ENCODE measurements around the gene SAMD9L. TPM values are rescaled to one million over a fixed set of nuclear protein-coding genes. Genes with fewer than 3 reads are reported as not detected.

The SAMD9L gene
- polyA plus RNA-seq, 1 donor from 2014 or later: not detected

GRCh38 chr7:93145354-93145753 lies 2.8 kb downstream of the SAMD9L start:
- Histone ChIP-seq H3K27me3 (ENCODE audit: insufficient read depth, low read depth, low read length) (no peaks in the 10 kb centered on the region), H3F3A (ENCODE audit: insufficient read depth, low read length, poor library complexity, severe bottlenecking) (no peaks in the 10 kb centered on the region), H3K9ac (ENCODE audit: low read length) (no peak overlapping the region), H3K79me2 (replicated peaks; ENCODE audit: insufficient read depth, low read length) (no peaks in the 10 kb centered on the region), H3K36me3 (ENCODE audit: insufficient read depth, low read length) (no peaks in the 10 kb centered on the region), H3K9me2 (ENCODE audit: insufficient read depth, low read length) (no peaks in the 10 kb centered on the region), H3K9me3 (ENCODE audit: low read length) (no peaks in the 10 kb centered on the region), H4K20me1 (ENCODE audit: insufficient read depth) (no peaks in the 10 kb centered on the region), H3K4me2 (ENCODE audit: low read length) (no peak overlapping the region), H3K27ac (ENCODE audit: low read length) (no peak overlapping the region), H2AFZ (ENCODE audit: low read depth, low read length) (no peak overlapping the region), H3K4me3 (ENCODE audit: low read length) (no peak overlapping the region)
- TF ChIP-seq TAF1 (IDR thresholded peaks at IDR 0.05; ENCODE audit: low read depth): no peak
- TF ChIP-seq, protein P1, sequence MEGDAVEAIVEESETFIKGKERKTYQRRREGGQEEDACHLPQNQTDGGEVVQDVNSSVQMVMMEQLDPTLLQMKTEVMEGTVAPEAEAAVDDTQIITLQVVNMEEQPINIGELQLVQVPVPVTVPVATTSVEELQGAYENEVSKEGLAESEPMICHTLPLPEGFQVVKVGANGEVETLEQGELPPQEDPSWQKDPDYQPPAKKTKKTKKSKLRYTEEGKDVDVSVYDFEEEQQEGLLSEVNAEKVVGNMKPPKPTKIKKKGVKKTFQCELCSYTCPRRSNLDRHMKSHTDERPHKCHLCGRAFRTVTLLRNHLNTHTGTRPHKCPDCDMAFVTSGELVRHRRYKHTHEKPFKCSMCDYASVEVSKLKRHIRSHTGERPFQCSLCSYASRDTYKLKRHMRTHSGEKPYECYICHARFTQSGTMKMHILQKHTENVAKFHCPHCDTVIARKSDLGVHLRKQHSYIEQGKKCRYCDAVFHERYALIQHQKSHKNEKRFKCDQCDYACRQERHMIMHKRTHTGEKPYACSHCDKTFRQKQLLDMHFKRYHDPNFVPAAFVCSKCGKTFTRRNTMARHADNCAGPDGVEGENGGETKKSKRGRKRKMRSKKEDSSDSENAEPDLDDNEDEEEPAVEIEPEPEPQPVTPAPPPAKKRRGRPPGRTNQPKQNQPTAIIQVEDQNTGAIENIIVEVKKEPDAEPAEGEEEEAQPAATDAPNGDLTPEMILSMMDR (IDR thresholded peaks at IDR 0.05; ENCODE audit: poor library complexity, severe bottlenecking): no peak
- TF ChIP-seq MXI1 (conservative IDR thresholded peaks at IDR 0.05; ENCODE audit: poor library complexity, severe bottlenecking): no peak
- no peak for TF ChIP-seq EP300 (conservative IDR thresholded peaks at IDR 0.05; ENCODE audit: poor library complexity, severe bottlenecking)
- TF ChIP-seq RAD21 (conservative IDR thresholded peaks at IDR 0.05): no peak
- no peak for TF ChIP-seq SMC3 (conservative IDR thresholded peaks at IDR 0.05; ENCODE audit: poor library complexity)
- TF ChIP-seq EZH2 (IDR thresholded peaks at IDR 0.05; ENCODE audit: borderline replicate concordance, insufficient read depth, low read length, poor library complexity, severe bottlenecking): no peak
- TF ChIP-seq POLR2AphosphoS5 (IDR thresholded peaks at IDR 0.05): no peak
- TF ChIP-seq, protein P2, sequence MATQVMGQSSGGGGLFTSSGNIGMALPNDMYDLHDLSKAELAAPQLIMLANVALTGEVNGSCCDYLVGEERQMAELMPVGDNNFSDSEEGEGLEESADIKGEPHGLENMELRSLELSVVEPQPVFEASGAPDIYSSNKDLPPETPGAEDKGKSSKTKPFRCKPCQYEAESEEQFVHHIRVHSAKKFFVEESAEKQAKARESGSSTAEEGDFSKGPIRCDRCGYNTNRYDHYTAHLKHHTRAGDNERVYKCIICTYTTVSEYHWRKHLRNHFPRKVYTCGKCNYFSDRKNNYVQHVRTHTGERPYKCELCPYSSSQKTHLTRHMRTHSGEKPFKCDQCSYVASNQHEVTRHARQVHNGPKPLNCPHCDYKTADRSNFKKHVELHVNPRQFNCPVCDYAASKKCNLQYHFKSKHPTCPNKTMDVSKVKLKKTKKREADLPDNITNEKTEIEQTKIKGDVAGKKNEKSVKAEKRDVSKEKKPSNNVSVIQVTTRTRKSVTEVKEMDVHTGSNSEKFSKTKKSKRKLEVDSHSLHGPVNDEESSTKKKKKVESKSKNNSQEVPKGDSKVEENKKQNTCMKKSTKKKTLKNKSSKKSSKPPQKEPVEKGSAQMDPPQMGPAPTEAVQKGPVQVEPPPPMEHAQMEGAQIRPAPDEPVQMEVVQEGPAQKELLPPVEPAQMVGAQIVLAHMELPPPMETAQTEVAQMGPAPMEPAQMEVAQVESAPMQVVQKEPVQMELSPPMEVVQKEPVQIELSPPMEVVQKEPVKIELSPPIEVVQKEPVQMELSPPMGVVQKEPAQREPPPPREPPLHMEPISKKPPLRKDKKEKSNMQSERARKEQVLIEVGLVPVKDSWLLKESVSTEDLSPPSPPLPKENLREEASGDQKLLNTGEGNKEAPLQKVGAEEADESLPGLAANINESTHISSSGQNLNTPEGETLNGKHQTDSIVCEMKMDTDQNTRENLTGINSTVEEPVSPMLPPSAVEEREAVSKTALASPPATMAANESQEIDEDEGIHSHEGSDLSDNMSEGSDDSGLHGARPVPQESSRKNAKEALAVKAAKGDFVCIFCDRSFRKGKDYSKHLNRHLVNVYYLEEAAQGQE (IDR thresholded peaks at IDR 0.05; ENCODE audit: borderline replicate concordance): no peak

- Histone ChIP-seq H3K9me3 (ENCODE audit: low read length) (no peaks in the 10 kb centered on the region), H3K4me2 (ENCODE audit: low read length) (no peak overlapping the region), H3K9ac (ENCODE audit: low read length) (no peak overlapping the region), H3K4me3 (ENCODE audit: low read length) (no peak overlapping the region), H3F3A (ENCODE audit: insufficient read depth, low read length, poor library complexity, severe bottlenecking) (no peaks in the 10 kb centered on the region), H4K20me1 (ENCODE audit: insufficient read depth) (no peaks in the 10 kb centered on the region), H3K9me2 (ENCODE audit: insufficient read depth, low read length) (no peaks in the 10 kb centered on the region), H3K27ac (ENCODE audit: low read length) (no peak overlapping the region), H3K36me3 (ENCODE audit: insufficient read depth, low read length) (no peaks in the 10 kb centered on the region), H2AFZ (ENCODE audit: low read depth, low read length) (no peak overlapping the region), H3K27me3 (ENCODE audit: insufficient read depth, low read depth, low read length) (no peaks in the 10 kb centered on the region), H3K79me2 (replicated peaks; ENCODE audit: insufficient read depth, low read length) (no peaks in the 10 kb centered on the region)
- no peak for TF ChIP-seq MXI1 (conservative IDR thresholded peaks at IDR 0.05; ENCODE audit: poor library complexity, severe bottlenecking)
- no peak for TF ChIP-seq POLR2AphosphoS5 (IDR thresholded peaks at IDR 0.05)
- TF ChIP-seq TAF1 (IDR thresholded peaks at IDR 0.05; ENCODE audit: low read depth): no peak
- TF ChIP-seq RAD21 (conservative IDR thresholded peaks at IDR 0.05): no peak
- TF ChIP-seq, protein P2 (IDR thresholded peaks at IDR 0.05; ENCODE audit: borderline replicate concordance): no peak
- TF ChIP-seq EZH2 (IDR thresholded peaks at IDR 0.05; ENCODE audit: borderline replicate concordance, insufficient read depth, low read length, poor library complexity, severe bottlenecking): no peak
- no peak for TF ChIP-seq SMC3 (conservative IDR thresholded peaks at IDR 0.05; ENCODE audit: poor library complexity)
- TF ChIP-seq, protein P1 (IDR thresholded peaks at IDR 0.05; ENCODE audit: poor library complexity, severe bottlenecking): no peak
- TF ChIP-seq EP300 (conservative IDR thresholded peaks at IDR 0.05; ENCODE audit: poor library complexity, severe bottlenecking): no peak
Observed at GRCh38 chr7:93142127-93142526, 6.1 kb downstream of the SAMD9L start.

Measured in neural cell (in vitro differentiated cells).